OCI-LY3 (cell line): ENCODE data around the gene KCNQ1.

Source experiments
- H2AFZ ChIP-seq: fragments of 200-600, 300-600 bp; shearing (Covaris generic); 2 replicates; pipeline ENCODE4 v1.6.0; 2014; ENCODE audit warnings: antibody characterized with exemption, low read depth, low read length
- H3K27ac ChIP-seq: fragments of 200-600, 300-600 bp; sonication (generic); 2 replicates; pipeline ENCODE4 v1.5.1; 2014; ENCODE audit warnings: mild to moderate bottlenecking, low read length, moderate library complexity, mixed read lengths
- H3K27me3 ChIP-seq: fragments of 200-600, 300-600 bp; sonication (generic); 2 replicates; pipeline ENCODE4 v1.6.1; 2014; ENCODE audit warnings: low read depth, low read length, mixed read lengths
- H3K36me3 ChIP-seq: fragments of 200-600, 300-600 bp; sonication (generic); replicated peaks from 2 replicates; pipeline ENCODE3; 2014; ENCODE audit warnings: low read depth, low read length, mixed read lengths
- H3K4me1 ChIP-seq: fragments of 300-600, 200-600 bp; sonication (generic); 2 replicates; pipeline ENCODE4 v1.6.1; 2014; ENCODE audit warnings: low read length, mixed read lengths
- H3K4me2 ChIP-seq: fragments of 200-600, 300-600 bp; sonication (generic); 2 replicates; pipeline ENCODE4 v1.6.1; 2014; ENCODE audit warnings: low read length, mixed read lengths
- H3K4me3 ChIP-seq: fragments of 300-600, 200-600 bp; sonication (generic); 2 replicates; pipeline ENCODE4 v1.5.1; 2014; ENCODE audit warnings: antibody characterized with exemption, mild to moderate bottlenecking, low read length, moderate library complexity
- H3K79me2 ChIP-seq: fragments of 300-600, 200-600 bp; shearing (Covaris generic); 2 replicates; pipeline ENCODE4 v1.6.1; 2014; ENCODE audit warnings: mild to moderate bottlenecking, low read length, mixed read lengths
- H3K9ac ChIP-seq: fragments of 300-600, 200-600 bp; shearing (Covaris generic); 2 replicates; pipeline ENCODE4 v1.6.0; 2014; ENCODE audit warnings: mild to moderate bottlenecking, low read length, moderate library complexity
- H3K9me3 ChIP-seq: fragments of 200-600, 300-600 bp; shearing (Covaris generic); 2 replicates; pipeline ENCODE4 v1.6.1; 2014; ENCODE audit warnings: low read length, mixed read lengths; ENCODE audit not compliant: insufficient read depth
- H4K20me1 ChIP-seq: fragments of 200-600, 300-600 bp; sonication (generic); 2 replicates; pipeline ENCODE4 v1.6.1; 2016; ENCODE audit warnings: low read length, mixed read lengths; ENCODE audit not compliant: insufficient read depth
- CTCF ChIP-seq: fragments of 200-600, 300-600 bp; sonication (generic); IDR thresholded peaks from 2 replicates; pipeline ENCODE4 v1.5.1; 2014; ENCODE audit warnings: antibody characterized with exemption, low read length, low read depth
- EZH2phosphoT487 ChIP-seq: fragments of 200-600 bp; shearing (Covaris generic); IDR thresholded peaks from 2 replicates; pipeline ENCODE4 v1.6.1; 2018; ENCODE audit warnings: antibody characterized with exemption, mixed run types, low read depth

KCNQ1 gene

GRCh38 chr11:2653198-2653551, 208.4 kb downstream of the KCNQ1 start:
- Histone ChIP-seq H2AFZ (no peak overlapping the region), H3K27ac (no peak overlapping the region), H3K4me1 (no peaks in the 10 kb centered on the region), H3K79me2 (no peaks in the 10 kb centered on the region), H3K4me3 (no peak overlapping the region), H3K4me2 (no peak overlapping the region), H3K9ac (no peak overlapping the region), H4K20me1 (no peaks in the 10 kb centered on the region), H3K9me3 (peaks cover 28% of the 10 kb centered on the region), H3K27me3 (no peaks in the 10 kb centered on the region), H3K36me3 (no peaks in the 10 kb centered on the region)
- no peak for TF ChIP-seq CTCF
- no peak for TF ChIP-seq EZH2phosphoT487

GRCh38 chr11:2653930-2654739, 209.3 kb downstream of the KCNQ1 start:
- Histone ChIP-seq H2AFZ (no peak overlapping the region), H3K36me3 (no peaks in the 10 kb centered on the region), H3K4me2 (no peak overlapping the region), H3K4me1 (no peaks in the 10 kb centered on the region), H3K9ac (no peak overlapping the region), H3K9me3 (peaks cover 28% of the 10 kb centered on the region), H3K4me3 (no peak overlapping the region), H3K27me3 (no peaks in the 10 kb centered on the region), H3K79me2 (no peaks in the 10 kb centered on the region), H4K20me1 (no peaks in the 10 kb centered on the region), H3K27ac (no peak overlapping the region)
- TF ChIP-seq CTCF (no peak), EZH2phosphoT487 (no peak)

- no peaks in the 10 kb centered on the region for H3K36me3 ChIP-seq
- no peaks in the 10 kb centered on the region for H3K27me3 ChIP-seq
- H3K4me2 ChIP-seq, result no peak overlapping the region
- no peaks in the 10 kb centered on the region for H4K20me1 ChIP-seq
- no peak overlapping the region for H3K4me3 ChIP-seq
- H2AFZ ChIP-seq, result no peak overlapping the region
- H3K9ac ChIP-seq, result no peak overlapping the region
- H3K79me2 ChIP-seq, result no peaks in the 10 kb centered on the region
- H3K4me1 ChIP-seq, result no peaks in the 10 kb centered on the region
- H3K9me3 ChIP-seq, result peaks cover 28% of the 10 kb centered on the region
- no peak overlapping the region for H3K27ac ChIP-seq
- TF ChIP-seq CTCF (no peak), EZH2phosphoT487 (no peak)
These were observed 210.4 kb downstream of the KCNQ1 start for GRCh38 chr11:2655016-2655719.

GRCh38 chr11:2655834-2656622, 211.2 kb downstream of the KCNQ1 start:
- no peak overlapping the region for H3K9ac ChIP-seq
- no peaks in the 10 kb centered on the region for H4K20me1 ChIP-seq
- H3K27me3 ChIP-seq, result no peaks in the 10 kb centered on the region
- H3K4me1 ChIP-seq, result no peaks in the 10 kb centered on the region
- no peak overlapping the region for H3K4me3 ChIP-seq
- H3K36me3 ChIP-seq, result peaks cover 4% of the 10 kb centered on the region
- no peaks in the 10 kb centered on the region for H3K79me2 ChIP-seq
- TF ChIP-seq CTCF (no peak), EZH2phosphoT487 (no peak)
- no peak overlapping the region for H2AFZ ChIP-seq
- no peak overlapping the region for H3K27ac ChIP-seq
- peaks cover 24% of the 10 kb centered on the region for H3K9me3 ChIP-seq
- H3K4me2 ChIP-seq, result no peak overlapping the region
